NCI-H1930 (cell line): ENCODE data around the gene GGACT.
"Not testable (repeated sequence)": the region's sequence is repeated elsewhere in the genome, so short reads cannot be mapped to it uniquely, and the experiment has no call there.

Source experiments
- DNase-seq, 2 experiments: peaks; one replicate each; lab custom pipeline; 2025; lab: John Stamatoyannopoulos, UW

The GGACT gene

GRCh38 chr13:100588331-100589177, at the start of gene GGACT:
Gene GGACT, minus strand, starts transcription at chr13:100588789. Its CDS starts 56,198 bp downstream, at chr13:100532591.
- DNase-seq: peak; percentile 73 to 87

- DNase-seq: no peak
Observed at GRCh38 chr13:100637796-100638195, 49.2 kb upstream of the GGACT start.

- DNase-seq: no peak
Observed at GRCh38 chr13:100637380-100637779, 48.8 kb upstream of the GGACT start.

GRCh38 chr13:100636441-100636840, 47.9 kb upstream of the GGACT start:
- peak; percentile 73 to 84 for DNase-seq

GRCh38 chr13:100636004-100636403, 47.4 kb upstream of the GGACT start:
- no peak for DNase-seq

- DNase-seq: no peak
Observed at GRCh38 chr13:100634696-100635095, 46.1 kb upstream of the GGACT start.

GRCh38 chr13:100633461-100633860, 44.9 kb upstream of the GGACT start:
- no peak for DNase-seq

GRCh38 chr13:100630555-100630954, 42.0 kb upstream of the GGACT start:
- DNase-seq: peak; percentile 72 to 82

- DNase-seq: no peak
Observed at GRCh38 chr13:100627120-100627519, 38.5 kb upstream of the GGACT start.

GRCh38 chr13:100625447-100625846, 36.9 kb upstream of the GGACT start:
- DNase-seq: no peak

- no peak for DNase-seq
Observed at GRCh38 chr13:100620792-100621191, 32.2 kb upstream of the GGACT start.

GRCh38 chr13:100619940-100620339, 31.4 kb upstream of the GGACT start:
- no peak for DNase-seq

- not testable (repeated sequence) for DNase-seq
Observed at GRCh38 chr13:100618897-100619296, 30.3 kb upstream of the GGACT start.

- no peak for DNase-seq
Observed at GRCh38 chr13:100613031-100613430, 24.4 kb upstream of the GGACT start.

GRCh38 chr13:100611678-100612492, 23.3 kb upstream of the GGACT start:
- DNase-seq: no peak

GRCh38 chr13:100610391-100611347, 22.1 kb upstream of the GGACT start:
- DNase-seq: no peak

GRCh38 chr13:100608906-100609305, 20.3 kb upstream of the GGACT start:
- DNase-seq: no peak

- DNase-seq: no peak
Observed at GRCh38 chr13:100608489-100608888, 19.9 kb upstream of the GGACT start.

GRCh38 chr13:100604918-100605710, 16.5 kb upstream of the GGACT start:
- no peak for DNase-seq

GRCh38 chr13:100602493-100603111, 14.0 kb upstream of the GGACT start:
- no peak for DNase-seq

- DNase-seq: no peak
Observed at GRCh38 chr13:100601716-100602115, 13.1 kb upstream of the GGACT start.
